NCI-H1417 (cell line): Measurements from ENCODE around the gene NLRC3.

Experiments used
- DNase-seq, 3 experiments: peaks; one replicate each; lab custom pipeline; 2025; lab: John Stamatoyannopoulos, UW

NLRC3 gene

GRCh38 chr16:3580251-3580651 lies 3.0 kb upstream of the NLRC3 start:
- DNase-seq: no peak

- DNase-seq: no peak
These were observed 2.6 kb upstream of the NLRC3 start for GRCh38 chr16:3579776-3580175.

GRCh38 chr16:3578610-3579551 lies 1.7 kb upstream of the NLRC3 start:
- no peak for DNase-seq

- DNase-seq: no peak
These were observed 918 bp upstream of the NLRC3 start for GRCh38 chr16:3578121-3578520.

GRCh38 chr16:3576211-3576610 lies 992 bp downstream of the NLRC3 start:
- no peak for DNase-seq

- DNase-seq: no peak
These were observed 1.7 kb downstream of the NLRC3 start for GRCh38 chr16:3575491-3575890.

GRCh38 chr16:3574195-3574594 lies 3.0 kb downstream of the NLRC3 start:
- DNase-seq: no peak

GRCh38 chr16:3573146-3573815 lies 3.9 kb downstream of the NLRC3 start:
- DNase-seq: no peak

- no peak for DNase-seq
These were observed 6.7 kb downstream of the NLRC3 start for GRCh38 chr16:3570420-3571062.

- no peak for DNase-seq
These were observed 7.4 kb downstream of the NLRC3 start for GRCh38 chr16:3569851-3570250.

GRCh38 chr16:3566990-3567389 lies 10.2 kb downstream of the NLRC3 start:
- DNase-seq: no peak

GRCh38 chr16:3564889-3565141 lies 12.4 kb downstream of the NLRC3 start:
- DNase-seq: no peak

- DNase-seq: no peak
These were observed 12.9 kb downstream of the NLRC3 start for GRCh38 chr16:3564130-3564888.

GRCh38 chr16:3562914-3563480 lies 14.2 kb downstream of the NLRC3 start:
- no peak for DNase-seq

- no peak for DNase-seq
These were observed 15.6 kb downstream of the NLRC3 start for GRCh38 chr16:3561626-3562025.

- no peak for DNase-seq
These were observed 22.8 kb downstream of the NLRC3 start for GRCh38 chr16:3554351-3554928.

- peak; percentile 8 to 98 (median 67) for DNase-seq
These were observed 23.9 kb downstream of the NLRC3 start for GRCh38 chr16:3553138-3553923.

GRCh38 chr16:3550851-3551847 lies 26.1 kb downstream of the NLRC3 start:
- DNase-seq: no peak

- DNase-seq: no peak
These were observed 27.3 kb downstream of the NLRC3 start for GRCh38 chr16:3549906-3550305.

GRCh38 chr16:3548859-3549258 lies 28.3 kb downstream of the NLRC3 start:
- no peak for DNase-seq
